Hematopoietic multipotent progenitor cell treated with erythropoietin and hydrocortisone succinate and interleukin-3 and kit ligand, for 15 days (in vitro differentiated cells): ENCODE results near the gene ARSA.
"Not testable (repeated sequence)": the region's sequence is repeated elsewhere in the genome, so short reads cannot be mapped to it uniquely, and the experiment has no call there.

Experiments used
- DNase-seq: peaks from one replicate; pipeline ENCODE4 v3.0.0-alpha.2; 2015; ENCODE audit warnings: low spot score

ARSA gene

DNA sequence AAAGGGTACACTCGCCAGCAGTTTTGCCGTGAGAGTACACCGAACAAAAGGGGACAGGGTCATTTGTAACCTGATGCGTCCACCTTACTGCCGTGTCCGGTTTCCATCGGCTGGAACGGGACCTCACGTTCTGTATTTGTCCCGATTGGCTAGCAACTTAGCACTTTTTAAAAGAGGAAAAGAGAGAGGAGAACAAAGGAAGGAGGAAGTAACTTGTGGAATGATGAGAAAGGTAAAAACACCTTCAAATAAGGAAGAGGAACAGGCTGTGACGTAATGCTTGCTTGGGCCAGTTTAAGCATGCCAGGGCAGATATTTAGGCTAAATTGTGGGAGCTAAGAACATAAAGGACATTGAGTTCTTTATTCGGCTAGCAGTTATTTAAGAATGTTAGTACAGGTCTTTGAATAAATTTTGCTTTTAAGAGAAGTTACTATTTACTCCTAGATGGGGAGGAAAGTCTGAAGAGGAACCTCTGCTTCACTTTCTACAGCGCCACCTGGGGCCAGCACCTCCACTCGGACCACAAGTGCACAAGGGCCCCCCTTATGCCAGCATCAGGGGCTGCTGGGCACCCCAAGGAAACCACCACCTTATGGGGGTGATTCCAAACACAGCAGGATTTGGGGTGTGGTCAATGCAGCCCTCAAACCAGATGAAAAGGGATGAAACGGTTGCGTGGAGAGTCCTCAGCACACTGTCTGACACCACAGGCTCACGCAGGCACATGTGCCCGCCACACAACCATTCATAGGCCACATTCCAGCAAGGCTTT, 5.8 kb downstream of the ARSA start:
- DNase-seq: no peak

DNA sequence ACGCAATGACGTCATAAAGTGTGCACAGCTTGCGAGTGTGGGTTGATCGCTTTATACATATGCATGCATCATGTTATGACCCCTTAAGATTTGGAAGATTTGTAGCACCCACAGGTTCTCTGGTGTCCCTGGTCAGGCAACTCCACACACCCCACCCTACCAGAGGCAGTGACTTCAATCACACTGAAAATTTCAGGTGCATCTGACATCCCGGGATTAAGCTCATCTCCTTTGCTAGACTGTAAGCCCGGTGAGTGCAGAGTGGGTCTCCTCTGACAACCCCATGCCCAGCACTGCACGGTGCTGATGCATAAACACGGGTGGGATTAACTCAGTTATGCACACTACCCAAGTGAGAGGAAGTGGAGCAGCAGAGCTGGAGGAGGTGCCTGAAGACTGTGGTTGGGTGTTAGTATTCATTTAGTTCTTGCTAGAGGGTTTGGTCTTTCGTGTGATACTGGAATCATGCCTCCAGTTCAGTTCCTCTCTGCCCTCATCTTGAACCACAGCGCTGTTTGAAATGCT, 6.5 kb downstream of the ARSA start:
- no peak for DNase-seq

DNA sequence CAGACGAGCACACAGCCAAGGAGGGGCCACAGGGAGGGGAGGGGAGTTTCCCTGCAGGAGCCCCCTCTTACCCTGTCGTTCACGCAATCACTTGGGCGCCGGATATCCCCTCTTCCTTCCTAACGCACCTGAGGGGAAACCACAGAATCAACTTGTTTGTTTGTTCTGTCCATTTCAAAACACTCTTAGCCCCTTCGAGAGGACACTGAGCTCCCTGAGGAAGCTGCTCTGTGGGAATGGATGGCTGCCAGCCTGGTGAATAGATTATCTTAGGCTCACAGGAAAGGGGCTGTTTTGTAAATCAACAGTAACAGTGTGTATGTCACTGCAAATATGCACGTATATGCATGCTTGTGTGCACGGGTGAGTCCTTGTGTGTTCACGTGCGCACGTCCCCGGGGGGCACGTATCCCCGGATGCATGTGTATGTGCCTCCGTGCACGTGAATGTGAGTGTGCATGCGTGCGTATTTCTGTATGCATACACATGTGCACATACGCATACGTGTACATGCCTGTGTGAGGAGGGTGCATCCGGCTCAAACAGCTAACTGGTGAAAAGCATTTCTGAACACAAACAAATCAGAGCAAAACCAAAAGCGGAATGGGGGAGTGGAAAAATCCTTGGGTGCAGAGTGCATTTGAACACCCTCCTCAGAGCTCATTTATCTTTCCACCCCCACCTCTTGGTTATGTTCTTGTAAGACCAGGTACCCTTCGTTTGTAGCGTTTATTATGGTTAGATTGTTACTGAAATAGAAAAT, 7.2 kb downstream of the ARSA start:
- DNase-seq: no peak

DNA sequence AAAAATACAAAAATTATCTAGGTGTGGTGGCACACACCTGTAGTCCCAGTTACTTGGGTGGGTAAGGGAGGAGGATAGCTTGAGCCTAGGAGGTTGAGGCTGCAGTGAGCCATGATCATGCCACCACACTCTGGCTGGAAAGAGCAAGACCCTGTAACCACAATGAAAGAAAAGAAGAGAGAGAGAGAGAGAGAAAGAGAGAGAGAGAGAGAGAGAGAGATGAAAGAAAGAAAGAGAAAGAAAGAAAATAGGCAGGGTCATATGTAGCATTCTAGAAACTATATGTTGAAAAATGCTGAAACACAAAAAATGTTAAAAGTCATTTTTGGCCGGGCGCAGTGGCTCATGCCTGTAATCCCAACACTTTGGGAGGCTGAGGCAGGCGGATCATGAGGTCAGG, 13.7 kb downstream of the ARSA start:
- DNase-seq: not testable (repeated sequence)

DNA sequence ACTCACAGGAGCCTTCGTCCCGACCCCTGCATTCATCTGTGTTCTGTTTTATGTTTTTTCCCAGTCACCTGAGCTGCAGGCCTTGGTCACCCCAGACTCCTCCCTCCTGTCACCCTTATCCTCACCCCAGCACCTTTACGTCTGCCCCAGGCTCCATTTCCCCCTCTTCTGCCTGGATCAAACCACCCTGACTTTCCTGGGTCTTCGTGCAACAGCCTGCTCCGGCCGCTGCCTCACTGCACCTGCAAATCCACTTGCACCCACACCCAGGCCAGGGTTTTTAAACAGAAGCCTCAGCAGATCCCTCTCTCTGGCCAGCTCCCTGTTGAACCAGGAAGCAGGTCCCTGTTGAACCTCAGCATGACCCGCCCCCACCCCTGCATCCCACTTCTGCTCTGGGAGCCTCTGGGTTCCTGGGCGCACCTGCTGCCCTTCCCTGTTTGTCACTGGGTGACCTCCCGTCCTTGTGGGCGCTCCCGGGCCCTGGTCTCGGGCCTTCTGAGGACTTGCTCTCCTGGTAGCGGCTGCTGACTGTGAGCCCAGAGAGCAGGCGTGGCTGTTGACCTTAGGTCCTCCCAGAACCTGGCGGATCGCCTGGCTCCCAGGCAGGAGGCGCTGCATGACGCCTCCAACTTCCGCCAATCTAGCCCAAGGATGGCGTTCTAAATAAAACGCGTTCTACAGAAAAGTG, 14.5 kb downstream of the ARSA start:
- DNase-seq: no peak

DNA sequence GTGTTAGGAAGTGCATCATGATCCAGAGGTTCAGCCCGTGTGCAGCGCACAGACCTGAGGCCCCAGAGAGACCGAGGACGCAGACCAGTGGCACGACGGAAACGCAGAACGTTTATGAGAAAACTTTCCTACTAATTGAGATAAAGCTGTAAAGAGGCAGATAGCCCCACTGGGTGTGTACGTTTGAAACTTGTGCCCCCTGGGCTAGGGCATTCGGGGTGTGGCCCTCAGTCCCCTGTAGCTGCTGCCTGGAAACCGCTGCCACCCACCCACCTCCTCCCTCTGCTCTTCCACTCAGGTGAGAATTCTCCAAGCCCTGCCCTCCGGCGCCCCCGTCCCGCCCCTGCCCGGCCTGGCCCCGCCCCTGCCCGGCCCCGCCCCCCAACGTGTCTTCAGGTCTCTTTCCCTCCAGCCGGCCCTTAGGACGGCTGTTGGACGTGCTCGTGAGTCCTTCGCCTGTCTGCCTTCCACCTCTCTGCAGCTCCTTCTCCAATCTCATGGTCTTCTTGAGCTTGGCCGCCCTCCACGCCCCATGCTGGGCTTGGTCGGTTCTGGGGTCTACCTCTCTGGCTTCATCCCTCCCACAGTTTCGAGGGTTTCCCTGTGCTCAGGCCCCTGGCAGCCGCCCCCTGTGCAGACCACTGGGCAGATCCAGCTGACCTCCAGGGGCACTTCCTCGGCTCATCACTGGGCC, 15.3 kb downstream of the ARSA start:
- DNase-seq: no peak

DNA sequence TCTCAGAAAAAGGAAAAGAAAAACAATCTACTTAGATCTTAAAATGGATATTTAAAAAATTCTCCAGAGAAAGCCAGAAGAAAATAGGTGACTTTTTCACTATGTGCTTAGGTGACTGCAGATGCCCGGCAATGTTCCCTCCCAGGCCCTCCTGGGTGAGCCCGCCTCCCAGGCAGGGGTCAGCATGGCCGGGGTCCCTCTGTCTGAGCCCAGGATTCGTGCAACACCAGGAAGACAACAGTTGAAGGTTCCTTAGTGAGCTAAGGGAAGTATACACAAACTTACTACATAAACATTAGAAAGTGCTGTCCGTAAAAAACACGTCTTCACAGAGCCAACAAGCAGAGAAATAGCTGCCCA, 15.8 kb downstream of the ARSA start:
- DNase-seq: no peak

DNA sequence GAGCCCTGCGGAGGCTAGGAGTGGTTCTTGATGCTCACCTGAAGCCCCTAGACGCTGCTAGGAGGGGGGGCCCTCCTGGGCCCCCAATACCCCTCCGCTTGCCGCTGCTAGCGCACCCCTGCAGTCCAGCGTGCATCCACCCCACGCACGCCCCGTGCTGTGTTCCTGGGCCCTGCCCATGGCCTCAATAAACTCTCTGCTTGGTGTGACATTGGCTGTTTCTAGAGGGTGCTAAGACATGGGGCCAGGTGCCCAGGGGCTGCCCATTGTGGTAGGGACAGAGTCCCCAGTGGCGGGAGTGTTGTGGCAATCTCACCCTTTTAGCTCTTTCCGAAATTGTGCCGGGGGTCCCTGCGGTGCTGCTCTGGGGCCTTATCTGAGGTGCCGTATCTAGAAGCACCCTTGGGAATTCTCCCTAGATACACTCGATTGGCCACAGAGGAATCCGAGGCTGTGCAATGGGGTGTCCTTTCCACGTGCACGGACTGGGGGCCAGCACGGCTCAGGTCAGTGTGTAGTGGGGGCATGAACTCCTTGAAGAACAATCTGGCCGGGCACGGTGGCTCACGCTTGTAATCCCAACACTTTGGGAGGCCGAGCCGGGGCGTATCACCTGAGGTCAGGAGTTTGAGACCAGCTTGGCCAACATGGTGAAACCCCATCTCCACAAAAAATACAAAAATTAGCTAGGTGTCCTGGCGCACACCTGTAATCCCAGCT, 16.5 kb downstream of the ARSA start:
- DNase-seq: no peak

DNA sequence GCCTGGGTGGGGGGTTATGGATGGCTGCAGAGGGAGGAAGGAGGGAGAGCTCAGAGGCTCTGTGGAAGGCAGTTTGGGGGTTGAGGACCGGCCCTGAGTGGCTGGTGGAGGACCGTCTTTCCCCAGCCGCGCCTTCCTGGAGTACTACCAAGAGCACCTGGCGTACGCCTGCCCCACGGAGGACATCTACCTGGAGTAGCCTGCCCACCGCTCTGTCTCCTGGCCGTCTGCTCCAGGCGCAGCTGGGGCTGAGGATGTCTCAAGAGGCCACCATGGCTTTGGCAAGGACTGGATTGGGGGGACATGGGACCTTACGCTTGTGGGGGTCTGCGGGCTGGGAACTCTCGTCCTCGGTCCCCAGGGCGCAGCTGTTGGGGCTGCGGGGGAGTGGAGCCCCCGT, 17.4 kb downstream of the ARSA start:
- no peak for DNase-seq

DNA sequence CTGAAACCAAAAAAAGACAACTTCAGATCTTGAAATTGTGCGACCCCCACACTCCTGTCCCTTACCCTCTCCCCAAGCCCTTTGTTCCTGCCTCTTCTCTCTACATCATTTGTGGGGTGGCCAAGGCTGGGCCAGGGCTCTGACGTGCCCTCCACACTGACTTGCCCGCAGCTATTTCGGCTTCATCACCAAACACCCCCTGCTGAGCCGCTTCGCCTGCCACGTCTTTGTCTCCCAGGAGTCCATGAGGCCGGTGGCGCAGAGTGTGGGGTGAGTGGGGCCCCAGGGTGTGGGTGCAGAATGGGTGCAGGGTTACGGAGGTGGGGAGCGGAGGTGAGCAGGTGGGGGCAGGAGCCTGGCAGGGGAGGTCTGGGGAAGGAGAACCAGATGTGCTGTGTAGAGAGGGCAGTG, 17.9 kb downstream of the ARSA start:
- DNase-seq: no peak

DNA sequence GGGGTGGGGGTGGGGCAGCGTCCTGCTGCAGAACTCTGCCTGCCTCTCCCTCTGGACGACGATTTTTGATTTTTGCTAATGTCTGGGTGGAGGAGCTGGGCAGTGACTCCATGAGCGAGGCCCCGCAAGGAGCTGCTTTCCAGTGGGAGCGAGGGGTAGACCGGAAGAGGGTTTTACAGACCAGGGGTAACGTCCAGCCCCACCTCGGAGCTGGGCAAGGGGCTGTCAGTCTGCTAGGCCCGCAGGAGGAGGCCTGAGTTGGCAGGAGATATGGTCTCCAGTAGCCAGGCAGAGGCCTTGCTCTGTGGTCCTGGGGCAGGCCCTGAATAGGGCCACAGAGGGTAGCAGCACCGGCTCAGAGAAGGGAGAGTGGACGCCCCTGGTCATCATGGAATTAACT, 18.4 kb downstream of the ARSA start:
- DNase-seq: no peak

DNA sequence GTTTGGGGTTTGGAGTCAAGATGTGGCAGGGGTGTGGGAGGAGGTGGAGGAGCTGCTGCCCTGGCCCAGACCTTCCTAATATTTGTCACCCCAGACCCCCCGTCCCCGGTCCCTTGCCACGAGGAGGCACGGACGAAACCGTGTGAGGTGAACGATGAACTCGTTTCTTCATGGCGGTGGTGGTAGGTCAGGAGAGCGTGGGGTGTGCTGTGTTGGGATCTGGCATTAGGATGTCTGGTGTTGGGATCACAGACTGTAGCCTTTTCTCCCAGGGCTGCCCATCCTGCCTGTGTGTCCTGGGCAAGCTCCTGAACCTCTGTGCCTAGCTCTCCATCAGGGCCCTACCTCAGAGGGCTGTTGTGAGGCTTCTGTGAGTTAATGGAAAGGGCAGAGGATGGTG, 19.0 kb downstream of the ARSA start:
- DNase-seq: no peak

DNA sequence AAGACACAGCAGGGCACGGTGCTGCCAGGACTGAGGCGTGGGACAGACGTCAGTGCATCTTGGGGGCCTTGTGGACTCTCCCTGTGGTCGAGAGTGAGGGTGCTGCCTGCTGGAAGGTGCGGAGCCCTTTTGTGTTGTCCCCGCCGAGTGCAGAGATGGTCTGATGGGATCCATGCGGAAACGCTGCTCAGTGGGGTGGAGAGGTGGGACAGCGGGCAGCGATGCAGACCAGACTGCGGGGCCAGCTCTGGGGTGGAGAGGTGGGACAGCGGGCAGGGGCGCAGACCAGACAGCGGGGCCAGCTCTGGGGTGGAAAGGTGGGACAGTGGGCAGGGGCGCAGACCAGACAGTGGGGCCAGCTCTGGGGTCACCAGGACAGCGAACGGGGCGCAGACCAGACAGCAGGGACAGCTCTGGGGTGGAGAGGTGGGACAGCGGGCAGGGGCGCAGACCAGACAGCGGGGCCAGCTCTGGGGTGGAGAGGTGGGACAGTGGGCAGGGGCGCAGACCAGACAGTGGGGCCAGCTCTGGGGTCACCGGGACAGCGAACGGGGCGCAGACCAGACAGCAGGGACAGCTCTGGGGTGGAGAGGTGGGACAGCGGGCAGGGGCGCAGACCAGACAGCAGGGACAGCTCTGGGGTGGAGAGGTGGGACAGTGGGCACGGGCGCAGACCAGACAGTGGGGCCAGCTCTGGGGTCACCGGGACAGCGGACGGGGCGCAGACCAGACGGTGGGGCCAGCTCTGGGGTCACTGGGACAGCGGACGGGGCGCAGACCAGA, 19.7 kb downstream of the ARSA start:
- not testable (repeated sequence) for DNase-seq

DNA sequence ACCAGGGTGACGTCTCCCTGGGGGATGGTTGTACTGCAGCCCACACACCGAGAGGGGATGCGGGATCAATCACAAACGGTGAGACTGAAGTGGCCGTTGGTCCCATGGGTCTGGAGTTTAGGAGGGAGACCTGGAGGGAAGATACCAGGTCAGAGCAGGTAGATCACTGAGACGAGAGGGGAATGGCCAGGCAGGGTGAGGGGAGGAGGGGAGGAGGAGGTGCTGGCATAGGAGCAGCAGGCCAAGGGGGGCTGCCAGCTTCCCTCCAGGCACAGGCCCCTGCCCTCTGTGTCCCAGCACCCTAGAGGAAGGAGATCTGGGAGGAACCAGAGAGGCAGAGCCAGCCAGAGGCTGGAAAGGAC, 20.3 kb downstream of the ARSA start:
- DNase-seq: no peak

DNA sequence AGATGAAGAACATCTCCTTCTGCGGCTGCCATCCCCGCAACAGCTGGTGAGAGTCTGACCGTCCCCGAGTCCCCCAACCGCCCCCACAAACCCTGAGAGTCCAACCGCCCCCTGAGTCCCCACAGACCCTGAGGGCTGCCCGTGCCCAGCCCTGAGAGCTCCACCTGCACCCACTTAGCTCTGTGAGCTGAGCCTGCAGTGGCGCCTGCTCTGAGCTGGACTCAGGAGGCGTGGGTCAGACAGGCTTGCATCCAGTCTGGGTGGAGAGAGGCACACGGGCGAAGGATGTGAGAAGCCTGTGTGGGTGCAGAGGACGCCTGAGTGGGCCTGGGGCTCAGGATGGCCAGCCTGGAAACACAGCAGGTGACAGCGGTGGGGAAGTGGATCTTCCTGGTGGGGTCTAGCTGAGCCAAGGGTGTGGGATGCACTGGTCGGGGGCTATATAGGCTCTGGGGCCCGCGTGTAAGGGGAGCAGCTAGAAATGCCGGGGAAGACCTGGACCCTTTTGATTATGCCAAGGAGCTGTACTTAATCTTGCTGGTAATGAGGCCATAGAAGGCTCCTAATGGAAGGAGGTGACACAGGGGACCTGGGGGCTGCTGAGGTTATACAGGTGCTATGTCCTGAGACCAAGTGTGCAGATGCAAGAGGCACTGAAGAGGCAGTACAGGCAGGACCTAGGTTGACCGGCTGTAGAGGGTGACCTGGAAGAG, 20.9 kb downstream of the ARSA start:
- no peak for DNase-seq

DNA sequence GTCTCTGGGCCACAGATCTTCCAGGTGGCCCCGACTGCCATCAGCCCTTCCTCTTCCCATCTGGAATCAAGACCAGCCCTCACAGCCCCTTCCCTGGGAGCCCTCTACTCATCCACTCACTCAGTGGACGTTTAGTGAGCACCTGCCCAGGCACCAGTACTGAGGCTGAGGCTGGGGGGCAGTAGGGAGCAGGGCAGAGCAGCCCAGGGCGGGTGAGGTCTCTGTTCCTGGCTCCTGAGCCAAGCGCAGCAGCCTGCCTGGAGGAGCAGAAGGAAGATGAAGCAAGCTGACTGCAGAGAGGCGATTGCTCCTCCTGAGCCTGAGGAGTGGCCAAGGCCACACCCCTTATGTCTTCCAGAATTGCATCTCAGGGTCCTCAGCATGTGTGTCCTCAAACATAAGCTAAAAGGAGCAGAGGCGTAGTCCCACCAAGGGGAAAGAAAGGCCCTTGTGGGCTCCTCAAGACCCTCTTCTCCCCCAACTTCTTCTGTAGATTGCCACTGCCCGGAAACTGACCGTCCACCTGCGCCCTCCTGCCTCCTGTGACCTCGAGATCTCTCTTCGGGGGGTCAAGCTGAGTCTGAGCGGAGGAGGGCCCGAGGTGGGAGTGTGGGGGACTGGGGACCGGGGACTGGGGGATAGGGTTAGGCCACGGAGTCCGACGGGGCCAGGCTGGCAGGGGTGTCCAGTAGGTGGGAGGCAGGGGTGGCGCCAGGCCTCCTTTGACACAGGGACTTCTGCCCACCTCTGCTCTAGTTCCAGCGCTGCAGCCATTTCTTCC, 21.6 kb downstream of the ARSA start:
- DNase-seq: no peak

DNA sequence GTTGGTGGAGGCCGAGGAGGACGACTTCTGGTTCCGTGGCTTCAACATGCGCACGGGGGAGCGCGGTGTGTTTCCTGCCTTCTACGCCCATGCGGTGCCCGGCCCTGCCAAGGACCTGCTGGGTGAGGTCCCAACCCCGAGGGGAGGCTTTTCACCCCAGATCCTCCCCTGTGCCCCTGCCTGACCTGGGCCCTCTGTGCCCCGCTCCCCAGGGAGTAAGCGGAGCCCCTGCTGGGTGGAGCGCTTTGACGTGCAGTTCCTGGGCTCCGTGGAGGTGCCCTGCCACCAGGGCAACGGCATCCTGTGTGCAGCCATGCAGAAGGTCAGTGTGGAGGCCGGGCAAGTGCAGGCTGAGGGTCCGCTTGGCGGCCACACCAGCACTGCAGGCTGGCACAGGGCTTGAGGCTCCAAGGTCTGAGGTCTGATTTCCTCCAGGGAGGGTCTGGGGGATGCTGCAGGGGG, 22.3 kb downstream of the ARSA start:
- no peak for DNase-seq

DNA sequence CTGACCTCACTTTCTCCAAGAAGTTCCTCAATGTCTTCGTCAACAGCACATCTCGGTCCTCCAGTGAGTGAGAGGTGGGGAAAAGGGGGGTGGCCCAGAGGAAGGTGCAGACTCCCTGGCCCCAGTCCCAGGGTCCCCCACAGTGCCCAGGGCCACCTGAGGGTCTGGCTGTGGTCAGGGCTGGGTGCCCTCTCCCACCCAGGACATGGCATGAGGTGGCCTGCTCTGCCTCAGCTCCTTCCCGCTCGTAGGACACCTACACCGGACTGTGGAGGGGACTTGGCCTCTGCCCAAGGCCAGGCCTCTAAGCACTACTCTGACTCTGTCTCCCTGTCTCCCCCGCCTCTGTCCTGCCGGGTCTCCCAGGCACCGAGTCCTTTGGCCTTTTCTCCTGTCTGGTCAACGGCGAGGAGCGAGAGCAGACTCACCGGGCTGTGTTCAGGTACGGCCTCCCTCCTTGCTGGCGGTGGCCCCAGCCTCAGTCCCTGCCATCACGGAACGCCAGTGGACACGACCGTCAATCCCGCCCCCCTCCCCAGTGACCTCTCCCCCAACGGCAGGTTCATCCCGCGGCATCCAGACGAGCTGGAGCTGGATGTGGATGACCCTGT, 22.8 kb downstream of the ARSA start:
- no peak for DNase-seq
